ENCODE results near the gene TCAIM. TPM values are rescaled to one million over a fixed set of nuclear protein-coding genes. Genes with fewer than 3 reads are reported as not detected.

TCAIM gene
- total and polyA plus RNA-seq, 9 of the 15 experiments (the other 6 are each of a cell fraction or from before 2014, with no cell fraction given), result 19.7 to 53.3 (median 36.9) TPM

DNA sequence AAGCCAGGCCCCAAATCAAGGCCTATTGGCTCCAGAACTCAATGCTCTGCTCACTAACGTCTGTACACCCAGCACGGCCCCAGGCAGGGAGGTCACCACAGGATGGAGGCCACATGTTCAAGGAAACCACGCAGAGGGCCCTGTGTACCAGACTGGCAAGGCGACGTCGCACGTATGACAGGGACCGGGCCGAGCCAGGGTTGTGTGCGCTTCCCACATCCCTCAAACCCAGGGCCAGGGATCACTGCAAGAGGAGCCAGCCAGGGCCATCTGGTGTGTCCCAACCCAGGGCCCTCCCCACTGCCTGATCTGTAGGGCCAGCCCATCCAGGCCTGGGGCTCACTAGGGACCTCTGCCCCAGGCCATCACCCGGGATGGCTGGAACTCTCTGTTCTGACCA lies 76.9 kb downstream of the TCAIM start (continued):
- TF ChIP-seq, protein P1, sequence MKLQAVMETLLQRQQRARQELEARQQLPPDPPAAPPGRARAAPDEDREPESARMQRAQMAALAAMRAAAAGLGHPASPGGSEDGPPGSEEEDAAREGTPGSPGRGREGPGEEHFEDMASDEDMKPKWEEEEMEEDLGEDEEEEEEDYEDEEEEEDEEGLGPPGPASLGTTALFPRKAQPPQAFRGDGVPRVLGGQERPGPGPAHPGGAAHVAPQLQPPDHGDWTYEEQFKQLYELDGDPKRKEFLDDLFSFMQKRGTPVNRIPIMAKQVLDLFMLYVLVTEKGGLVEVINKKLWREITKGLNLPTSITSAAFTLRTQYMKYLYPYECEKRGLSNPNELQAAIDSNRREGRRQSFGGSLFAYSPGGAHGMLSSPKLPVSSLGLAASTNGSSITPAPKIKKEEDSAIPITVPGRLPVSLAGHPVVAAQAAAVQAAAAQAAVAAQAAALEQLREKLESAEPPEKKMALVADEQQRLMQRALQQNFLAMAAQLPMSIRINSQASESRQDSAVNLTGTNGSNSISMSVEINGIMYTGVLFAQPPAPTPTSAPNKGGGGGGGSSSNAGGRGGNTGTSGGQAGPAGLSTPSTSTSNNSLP (IDR thresholded peaks at IDR 0.05; ENCODE audit: borderline replicate concordance, low read depth, low read length), result no peak
- TF ChIP-seq, protein P2, sequence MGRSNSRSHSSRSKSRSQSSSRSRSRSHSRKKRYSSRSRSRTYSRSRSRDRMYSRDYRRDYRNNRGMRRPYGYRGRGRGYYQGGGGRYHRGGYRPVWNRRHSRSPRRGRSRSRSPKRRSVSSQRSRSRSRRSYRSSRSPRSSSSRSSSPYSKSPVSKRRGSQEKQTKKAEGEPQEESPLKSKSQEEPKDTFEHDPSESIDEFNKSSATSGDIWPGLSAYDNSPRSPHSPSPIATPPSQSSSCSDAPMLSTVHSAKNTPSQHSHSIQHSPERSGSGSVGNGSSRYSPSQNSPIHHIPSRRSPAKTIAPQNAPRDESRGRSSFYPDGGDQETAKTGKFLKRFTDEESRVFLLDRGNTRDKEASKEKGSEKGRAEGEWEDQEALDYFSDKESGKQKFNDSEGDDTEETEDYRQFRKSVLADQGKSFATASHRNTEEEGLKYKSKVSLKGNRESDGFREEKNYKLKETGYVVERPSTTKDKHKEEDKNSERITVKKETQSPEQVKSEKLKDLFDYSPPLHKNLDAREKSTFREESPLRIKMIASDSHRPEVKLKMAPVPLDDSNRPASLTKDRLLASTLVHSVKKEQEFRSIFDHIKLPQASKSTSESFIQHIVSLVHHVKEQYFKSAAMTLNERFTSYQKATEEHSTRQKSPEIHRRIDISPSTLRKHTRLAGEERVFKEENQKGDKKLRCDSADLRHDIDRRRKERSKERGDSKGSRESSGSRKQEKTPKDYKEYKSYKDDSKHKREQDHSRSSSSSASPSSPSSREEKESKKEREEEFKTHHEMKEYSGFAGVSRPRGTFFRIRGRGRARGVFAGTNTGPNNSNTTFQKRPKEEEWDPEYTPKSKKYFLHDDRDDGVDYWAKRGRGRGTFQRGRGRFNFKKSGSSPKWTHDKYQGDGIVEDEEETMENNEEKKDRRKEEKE (IDR thresholded peaks at IDR 0.05; ENCODE audit: borderline replicate concordance in 1 of 2, control insufficient read depth in 1 of 2, low read depth in 2 of 2, low read length in 1 of 2), result no peak
- TF ChIP-seq STAG1 (CRISPR knock-in tag; IDR thresholded peaks at IDR 0.05; ENCODE audit: borderline replicate concordance), result no peak
- TF ChIP-seq ZNF780A (CRISPR knock-in tag; IDR thresholded peaks at IDR 0.05), result no peak
- TF ChIP-seq ZNF174 (CRISPR knock-in tag; IDR thresholded peaks at IDR 0.05), result no peak
- TF ChIP-seq ZNF134 (CRISPR knock-in tag; conservative IDR thresholded peaks at IDR 0.05), result no peak
- no peak for TF ChIP-seq HOXB6 (CRISPR knock-in tag; IDR thresholded peaks at IDR 0.05; ENCODE audit: borderline replicate concordance)
- TF ChIP-seq, protein P3, sequence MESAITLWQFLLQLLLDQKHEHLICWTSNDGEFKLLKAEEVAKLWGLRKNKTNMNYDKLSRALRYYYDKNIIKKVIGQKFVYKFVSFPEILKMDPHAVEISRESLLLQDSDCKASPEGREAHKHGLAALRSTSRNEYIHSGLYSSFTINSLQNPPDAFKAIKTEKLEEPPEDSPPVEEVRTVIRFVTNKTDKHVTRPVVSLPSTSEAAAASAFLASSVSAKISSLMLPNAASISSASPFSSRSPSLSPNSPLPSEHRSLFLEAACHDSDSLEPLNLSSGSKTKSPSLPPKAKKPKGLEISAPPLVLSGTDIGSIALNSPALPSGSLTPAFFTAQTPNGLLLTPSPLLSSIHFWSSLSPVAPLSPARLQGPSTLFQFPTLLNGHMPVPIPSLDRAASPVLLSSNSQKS (CRISPR knock-in tag; IDR thresholded peaks at IDR 0.05), result no peak
- no peak for TF ChIP-seq SREBF2 (CRISPR knock-in tag; IDR thresholded peaks at IDR 0.05)
- TF ChIP-seq, protein P4, sequence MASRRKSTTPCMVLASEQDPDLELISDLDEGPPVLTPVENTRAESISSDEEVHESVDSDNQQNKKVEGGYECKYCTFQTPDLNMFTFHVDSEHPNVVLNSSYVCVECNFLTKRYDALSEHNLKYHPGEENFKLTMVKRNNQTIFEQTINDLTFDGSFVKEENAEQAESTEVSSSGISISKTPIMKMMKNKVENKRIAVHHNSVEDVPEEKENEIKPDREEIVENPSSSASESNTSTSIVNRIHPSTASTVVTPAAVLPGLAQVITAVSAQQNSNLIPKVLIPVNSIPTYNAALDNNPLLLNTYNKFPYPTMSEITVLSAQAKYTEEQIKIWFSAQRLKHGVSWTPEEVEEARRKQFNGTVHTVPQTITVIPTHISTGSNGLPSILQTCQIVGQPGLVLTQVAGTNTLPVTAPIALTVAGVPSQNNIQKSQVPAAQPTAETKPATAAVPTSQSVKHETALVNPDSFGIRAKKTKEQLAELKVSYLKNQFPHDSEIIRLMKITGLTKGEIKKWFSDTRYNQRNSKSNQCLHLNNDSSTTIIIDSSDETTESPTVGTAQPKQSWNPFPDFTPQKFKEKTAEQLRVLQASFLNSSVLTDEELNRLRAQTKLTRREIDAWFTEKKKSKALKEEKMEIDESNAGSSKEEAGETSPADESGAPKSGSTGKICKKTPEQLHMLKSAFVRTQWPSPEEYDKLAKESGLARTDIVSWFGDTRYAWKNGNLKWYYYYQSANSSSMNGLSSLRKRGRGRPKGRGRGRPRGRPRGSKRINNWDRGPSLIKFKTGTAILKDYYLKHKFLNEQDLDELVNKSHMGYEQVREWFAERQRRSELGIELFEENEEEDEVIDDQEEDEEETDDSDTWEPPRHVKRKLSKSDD (conservative IDR thresholded peaks at IDR 0.05; ENCODE audit: low read length), result no peak
- no peak for TF ChIP-seq SP2 (IDR thresholded peaks at IDR 0.05; ENCODE audit: extremely low read depth, low read depth, low read length, poor library complexity, severe bottlenecking)
- TF ChIP-seq SMARCC2 (IDR thresholded peaks at IDR 0.05; ENCODE audit: low read depth), result no peak

All from K562 (cell line).